Measurements from ENCODE around the gene LYPD3.

- no peak for TF ChIP-seq FOXA1 (IDR thresholded peaks at IDR 0.05)
- TF ChIP-seq SP1 (IDR thresholded peaks at IDR 0.05), result no peak
- no peak for TF ChIP-seq BHLHE40 (IDR thresholded peaks at IDR 0.05; ENCODE audit: borderline replicate concordance)
- TF ChIP-seq LEF1 (IDR thresholded peaks at IDR 0.05; ENCODE audit: borderline replicate concordance), result no peak
- no peak for TF ChIP-seq ELF4 (IDR thresholded peaks at IDR 0.05)
- no peak for TF ChIP-seq TARDBP (IDR thresholded peaks at IDR 0.05)
- TF ChIP-seq FOXM1 (IDR thresholded peaks at IDR 0.05; ENCODE audit: borderline replicate concordance), result no peak
- TF ChIP-seq FOXK2 (IDR thresholded peaks at IDR 0.05), result no peak
These were observed 3.0 kb downstream of the LYPD3 start for GRCh38 chr19:43462383-43462782.

Data from HEK293T (cell line).